Stimulated activated CD8-positive, alpha-beta memory T cell treated with anti-CD3 and anti-CD28 coated beads, Interleukin-15, amount 100 ng/mL, for 1 hour (primary cell): ENCODE results near the gene LRRFIP2.
"Not testable (repeated sequence)": the region's sequence is repeated elsewhere in the genome, so short reads cannot be mapped to it uniquely, and the experiment has no call there.

ENCODE experiments used
- DNase-seq: peaks from one replicate; pipeline ENCODE4 v3.0.0-alpha.2; 2020; ENCODE audit warnings: low read depth

Gene LRRFIP2

DNA sequence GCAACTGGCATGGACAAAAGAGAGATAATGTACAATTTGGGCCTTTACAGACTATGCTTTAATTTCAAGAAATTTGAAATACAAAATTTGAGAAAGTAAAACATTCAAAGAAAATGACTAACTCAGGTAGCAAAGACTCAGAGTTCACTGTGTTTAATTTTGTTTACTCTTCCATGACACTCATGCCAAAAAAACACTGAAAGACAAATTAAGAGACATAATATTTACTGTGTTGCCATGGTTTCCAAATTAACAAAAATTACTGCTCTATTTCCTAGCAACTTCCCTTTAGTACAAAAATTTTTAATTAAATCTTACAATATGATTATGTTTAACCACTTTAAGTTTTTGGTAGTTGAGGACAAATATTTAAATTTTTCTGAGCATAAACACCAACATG, 29.6 kb downstream of the LRRFIP2 start:
- DNase-seq = no peak

DNA sequence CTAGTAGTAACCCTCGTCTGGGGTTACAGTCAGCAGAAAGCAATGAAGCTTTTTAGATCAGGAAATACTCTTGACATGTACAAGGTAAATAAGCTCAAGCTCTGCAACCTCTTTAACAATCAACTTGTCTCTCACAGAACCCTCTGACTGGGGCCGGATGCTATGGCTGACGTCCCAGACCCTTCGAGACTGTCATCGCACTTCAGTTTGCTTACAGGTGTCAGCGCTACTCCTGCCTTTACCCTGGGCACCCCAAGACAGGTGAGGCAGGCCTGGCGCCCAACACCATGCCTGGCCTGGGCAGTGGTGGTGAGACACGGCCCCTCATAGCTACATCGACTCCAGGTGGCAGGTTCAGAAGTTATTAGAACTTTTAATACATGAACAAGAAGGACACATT, 30.6 kb downstream of the LRRFIP2 start:
- DNase-seq = no peak

DNA sequence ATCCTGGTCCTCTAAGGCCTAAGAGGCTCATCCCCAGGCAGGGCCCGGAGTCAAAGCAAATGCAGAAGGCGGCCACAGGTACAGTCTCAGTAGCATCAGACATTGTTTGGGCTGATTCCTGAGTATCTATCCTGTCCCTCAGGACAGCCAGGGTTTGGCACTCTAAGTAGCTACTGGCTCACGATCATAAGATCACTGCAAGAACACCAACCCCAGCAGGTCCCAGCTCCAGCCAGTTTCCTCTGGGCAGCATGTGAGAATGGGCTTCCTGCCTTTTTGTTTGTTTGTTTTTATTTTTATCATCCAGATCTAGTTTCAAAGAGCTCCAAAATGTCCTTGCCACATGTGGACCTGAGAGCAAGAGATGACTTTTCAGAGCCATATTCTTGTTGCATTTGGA, 32.7 kb downstream of the LRRFIP2 start:
- DNase-seq = no peak

DNA sequence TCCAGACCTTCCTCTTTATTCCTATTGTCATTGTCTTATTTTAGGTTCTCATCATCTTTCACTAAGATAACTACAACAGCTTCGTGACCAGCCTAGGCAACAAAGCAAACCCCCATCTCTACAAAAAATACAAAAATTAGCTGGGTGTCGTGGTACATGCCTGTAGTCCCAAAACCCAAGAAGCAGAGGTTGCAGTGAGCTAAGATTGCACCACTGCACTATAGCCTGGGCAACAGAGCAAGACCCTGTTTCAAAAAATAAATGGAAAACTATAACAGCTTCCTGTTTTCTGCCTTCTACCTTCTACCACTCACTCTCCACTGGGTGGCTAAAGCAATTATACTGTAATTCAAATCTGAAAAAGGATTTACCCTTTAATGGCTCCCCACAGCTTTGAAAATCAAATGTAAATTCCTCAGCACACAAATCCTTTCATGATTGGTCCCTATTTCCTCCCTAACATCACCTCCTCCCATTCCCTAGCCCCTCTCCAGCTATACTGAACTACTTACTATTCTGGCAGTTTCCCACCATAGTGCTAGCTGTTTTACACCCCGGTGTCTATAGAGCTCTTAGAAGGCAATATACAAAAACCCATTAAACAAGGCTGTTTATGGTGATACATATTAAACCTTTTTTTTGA, 33.4 kb downstream of the LRRFIP2 start:
- no peak for DNase-seq

DNA sequence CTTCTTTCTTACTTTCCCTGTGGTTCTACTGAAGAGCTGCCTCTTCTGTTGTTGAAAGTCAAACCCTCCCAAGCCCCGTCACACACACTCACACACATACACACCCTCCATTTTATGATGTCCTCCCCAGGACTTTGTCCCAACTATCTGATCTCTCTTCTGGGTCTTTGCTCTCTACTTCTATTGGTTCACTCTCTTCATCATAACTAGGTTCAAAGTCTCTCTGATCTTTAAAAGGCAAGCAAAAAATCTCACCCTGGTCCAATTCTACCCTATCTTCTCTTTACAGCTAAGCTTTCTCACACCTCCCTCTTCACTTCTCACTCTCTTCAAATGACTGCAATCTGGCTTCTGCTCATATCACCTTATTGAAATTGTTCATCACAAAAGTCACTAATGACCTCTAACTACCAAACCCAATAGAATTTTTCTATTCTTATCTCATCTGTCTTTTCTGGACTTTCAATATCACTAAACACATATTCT, 34.8 kb downstream of the LRRFIP2 start:
- no peak for DNase-seq

DNA sequence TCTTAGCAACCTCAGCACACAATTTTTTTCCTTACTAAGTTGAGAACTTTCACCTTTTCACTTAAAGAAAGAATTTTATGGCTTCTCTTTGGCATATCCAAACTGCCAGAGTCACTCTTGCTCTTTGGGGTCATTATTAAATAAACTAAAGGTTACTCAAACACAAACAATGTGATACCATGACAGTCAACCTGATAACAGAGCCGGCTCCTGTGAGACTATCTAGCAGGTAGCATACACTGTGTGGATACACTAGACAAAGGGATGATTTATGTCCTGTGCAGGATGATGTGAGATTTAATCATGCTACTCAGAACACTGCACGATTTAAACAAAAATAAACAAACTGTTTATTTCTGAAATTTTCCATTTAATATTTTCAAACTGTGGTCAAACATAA, 35.6 kb downstream of the LRRFIP2 start:
- DNase-seq = no peak

DNA sequence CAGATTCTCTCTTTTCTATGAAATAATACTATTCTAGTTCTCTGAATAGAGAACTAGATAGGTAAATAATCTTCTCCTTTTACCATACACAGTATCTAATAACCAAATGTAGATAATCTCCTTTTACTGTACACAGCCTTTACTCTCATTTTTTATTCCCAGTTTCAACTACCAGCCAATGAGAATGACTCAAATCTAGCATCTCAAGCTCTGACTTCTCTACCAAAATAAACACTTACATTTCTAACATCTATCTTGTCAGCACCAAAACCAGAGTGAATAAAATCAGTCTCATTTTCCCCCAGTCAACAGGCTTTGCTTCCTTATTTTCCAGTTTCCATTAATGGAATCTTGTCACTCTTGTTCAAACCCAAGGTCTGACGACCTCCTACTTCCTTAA, 36.9 kb downstream of the LRRFIP2 start:
- no peak for DNase-seq

DNA sequence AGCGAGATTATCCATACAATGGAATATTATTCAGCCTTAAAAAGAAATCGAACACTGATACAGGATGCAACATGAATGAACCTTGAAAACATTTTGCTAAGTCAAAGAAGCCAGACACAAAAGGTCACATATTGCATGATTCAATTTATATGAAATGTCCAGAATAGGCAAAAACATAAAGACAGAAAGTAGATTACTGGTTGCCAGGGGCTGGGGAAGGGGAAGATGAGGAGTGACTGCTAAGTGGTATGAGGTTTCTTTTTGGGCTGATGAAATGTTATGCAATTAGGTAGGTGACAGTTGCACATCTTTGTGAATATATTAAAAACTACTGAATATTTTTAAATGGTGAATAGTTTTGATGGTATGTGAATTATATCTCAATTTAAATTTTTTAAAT, 38.3 kb downstream of the LRRFIP2 start:
- DNase-seq = no peak

DNA sequence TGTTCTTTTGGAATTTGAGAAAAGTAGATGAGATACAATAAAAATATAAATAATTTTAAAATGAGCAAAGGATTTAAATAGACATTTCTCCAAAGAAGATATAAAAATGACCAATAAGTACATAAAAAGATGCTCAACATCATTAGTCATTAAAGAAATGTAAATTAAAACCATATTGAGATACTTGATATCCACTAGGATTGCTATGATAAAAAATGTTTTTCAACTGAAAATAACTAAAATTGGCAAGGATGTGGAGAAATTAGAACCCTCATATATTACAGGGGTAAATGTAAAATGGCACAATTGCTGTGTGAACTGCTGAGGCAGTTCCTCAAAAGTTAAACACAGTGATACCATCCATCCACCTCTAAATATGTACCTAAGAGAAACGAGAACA, 38.8 kb downstream of the LRRFIP2 start:
- DNase-seq = no peak

DNA sequence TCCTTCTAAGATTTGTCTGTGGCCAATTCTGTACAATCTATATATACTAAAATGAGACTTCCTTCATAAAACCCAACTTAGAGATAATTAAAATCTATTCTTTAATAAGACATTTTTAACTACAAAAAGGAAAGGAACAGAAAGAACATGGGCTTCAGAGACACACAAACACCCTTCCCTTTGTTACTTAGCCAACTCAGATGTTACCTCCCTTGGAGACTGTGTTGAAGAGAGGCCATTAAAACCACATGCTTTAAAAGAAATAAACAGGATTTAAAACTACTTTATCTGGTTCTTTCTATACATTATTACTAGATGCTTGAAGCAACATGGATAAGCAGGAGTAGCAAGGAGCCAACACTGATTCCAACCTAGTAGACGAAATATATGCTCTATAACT, 42.0 kb downstream of the LRRFIP2 start:
- no peak for DNase-seq

DNA sequence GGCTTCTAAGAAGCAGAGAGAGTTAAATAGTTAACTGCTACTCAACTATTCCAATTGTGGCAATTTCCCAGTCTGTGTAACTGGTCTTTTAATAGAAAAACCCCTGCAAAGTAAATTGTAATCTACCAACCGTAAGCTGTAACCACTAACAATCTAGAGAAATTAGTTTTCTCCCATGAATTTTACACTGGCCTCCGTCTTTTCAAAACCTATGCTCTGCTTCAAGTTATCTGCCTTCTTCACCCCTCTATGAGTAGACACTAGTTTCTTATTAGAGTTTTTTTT, 42.6 kb downstream of the LRRFIP2 start:
- no peak for DNase-seq

DNA sequence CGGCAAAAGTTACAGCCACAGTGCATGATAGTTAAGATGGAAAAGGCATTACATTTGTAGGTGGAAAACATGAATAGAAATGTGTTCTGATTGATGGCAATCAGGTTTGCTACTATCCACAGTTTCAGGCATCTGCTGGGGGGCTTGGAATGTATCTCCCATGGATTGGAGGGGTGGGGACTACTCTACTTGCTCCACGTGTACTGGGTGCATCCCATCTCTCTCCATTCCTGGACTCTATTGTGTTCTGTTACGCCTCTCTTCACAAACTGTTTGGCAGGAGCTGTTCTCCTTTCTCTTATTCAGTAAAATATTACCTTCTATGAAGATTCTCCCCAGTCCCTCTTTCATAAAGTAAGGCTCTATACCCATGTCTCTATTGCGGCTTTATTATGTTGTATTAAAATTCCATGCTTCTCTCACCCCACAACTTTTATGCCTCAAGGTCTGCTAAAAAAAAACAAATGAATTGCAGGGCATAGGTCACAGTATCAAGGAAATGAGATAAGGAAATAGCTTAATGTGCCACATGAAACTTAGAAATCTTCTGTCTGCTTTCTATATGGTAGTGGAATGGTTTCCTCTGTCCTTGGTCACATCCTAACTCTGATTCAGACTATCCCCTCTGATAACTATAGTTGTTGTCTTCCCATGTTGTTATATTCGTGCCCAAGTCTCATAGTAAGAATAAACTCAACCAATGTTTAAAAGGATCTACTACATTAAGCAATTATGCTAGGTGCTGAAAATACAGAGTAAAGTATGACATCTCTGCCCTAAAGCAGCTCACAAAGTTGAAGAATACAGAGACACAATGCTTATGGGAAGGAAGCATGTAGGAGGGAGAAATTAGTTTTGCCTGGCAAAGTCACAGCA, 43.2 kb downstream of the LRRFIP2 start:
- DNase-seq = no peak

DNA sequence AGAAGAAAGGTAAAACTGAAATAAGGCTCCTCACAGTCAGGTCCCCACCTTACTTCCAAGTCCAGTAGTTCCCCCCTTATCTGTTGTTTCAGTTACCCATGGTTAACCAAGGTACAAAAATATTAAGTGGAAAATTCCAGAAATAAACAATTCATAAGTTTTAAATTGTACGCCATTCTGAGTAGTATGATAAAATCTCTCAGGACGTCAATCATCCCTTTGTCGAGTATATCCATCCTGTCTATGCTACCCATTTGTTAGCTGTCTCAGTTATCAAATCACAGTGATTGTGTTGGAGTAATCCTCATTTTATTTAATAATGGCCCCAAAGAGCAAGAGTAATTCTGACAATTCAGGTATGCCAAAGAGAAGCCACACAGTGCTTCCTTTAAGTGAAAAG, 43.9 kb downstream of the LRRFIP2 start:
- no peak for DNase-seq

DNA sequence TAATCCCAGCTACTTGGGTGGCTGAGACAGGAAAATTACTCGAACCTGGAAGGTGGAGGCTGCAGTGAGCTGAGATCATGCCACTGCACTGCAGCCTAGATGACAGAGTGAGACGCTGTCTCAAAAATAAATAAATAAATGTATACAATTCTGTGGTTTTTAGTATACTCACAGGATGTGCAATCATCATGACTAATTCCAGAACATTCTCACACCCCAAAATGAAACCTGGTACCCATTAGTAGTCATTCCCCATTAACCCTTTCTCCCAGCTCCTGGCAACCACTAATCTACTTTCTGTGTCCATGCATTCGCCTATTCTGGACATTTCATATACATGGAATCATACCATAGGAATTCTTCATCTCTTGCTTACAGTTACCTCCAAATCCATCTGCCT, 44.5 kb downstream of the LRRFIP2 start:
- DNase-seq = no peak

DNA sequence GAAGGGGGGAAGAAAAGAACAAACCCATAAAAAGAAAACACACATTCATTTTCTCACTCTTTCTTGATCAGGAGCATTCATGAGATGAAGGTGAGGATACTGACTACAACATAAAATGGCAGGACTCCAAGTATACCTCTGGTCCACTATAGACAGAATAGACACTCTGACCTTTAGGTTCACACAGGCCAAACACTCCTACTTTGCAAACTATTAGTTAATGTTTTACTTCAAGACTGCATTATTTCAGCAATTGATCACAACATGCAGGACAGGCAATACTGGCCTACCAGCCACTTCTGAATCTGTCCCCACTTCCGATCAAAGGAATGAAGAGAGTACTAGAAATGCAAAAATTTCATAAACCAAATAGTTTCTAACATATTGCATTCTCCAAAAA, 47.0 kb downstream of the LRRFIP2 start:
- DNase-seq = no peak

DNA sequence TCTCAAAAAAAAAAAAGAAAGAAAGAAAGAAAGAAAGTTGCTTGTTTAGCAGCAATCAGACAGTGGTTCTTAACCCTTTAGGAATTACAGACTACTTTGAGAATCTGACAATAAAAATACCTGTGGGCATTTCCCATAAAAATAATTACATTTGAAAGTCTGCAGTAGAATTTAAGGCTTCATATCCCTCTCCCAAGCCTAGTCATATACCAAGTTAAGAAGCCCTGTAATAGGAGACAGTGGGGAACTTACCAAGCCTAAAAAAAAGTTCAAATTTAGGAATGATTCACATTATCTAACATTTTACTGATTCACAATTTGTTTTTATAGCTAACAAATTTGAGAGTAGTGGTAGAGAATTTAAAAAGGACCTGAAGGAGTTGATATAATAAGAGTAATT, 47.5 kb downstream of the LRRFIP2 start:
- DNase-seq = no peak

DNA sequence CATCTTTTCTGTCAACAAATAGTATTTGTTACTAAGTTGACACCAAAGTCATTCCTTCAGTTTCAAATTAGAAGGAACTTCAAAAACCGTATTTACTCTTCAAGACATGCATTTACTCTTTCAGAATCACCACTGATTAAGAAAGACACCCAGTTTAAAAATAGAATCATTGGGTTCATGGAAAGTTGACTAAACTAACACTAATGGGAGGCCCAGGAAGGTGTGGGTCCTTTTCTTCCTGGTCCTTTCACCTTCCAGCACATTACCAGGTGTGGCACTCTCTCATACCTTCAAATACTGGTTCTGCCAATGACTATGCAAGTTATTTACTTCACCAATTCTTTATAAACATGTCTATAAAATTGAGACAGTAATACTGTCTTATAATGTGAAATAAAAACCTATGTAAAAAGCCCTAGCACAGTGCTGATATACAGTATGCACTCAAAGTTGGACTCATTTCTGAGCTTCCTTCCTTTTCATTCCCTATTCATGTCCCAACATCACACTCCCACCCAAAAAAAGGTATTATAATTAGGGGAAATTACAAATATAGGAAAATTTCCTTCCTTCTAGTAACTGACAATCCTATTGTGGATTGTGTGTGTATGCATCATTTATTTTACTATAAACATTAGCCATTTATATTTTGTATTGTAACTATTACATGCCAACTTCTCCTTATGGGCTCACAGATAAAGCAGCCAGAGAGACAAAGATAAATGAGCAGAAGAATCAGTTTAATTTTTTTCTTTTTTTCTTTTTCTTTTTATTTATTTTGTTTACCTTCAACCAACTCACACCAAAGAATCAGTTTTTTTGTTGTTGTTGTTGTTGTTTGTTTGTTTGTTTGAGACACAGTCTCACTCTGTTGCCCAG, 48.9 kb downstream of the LRRFIP2 start:
- DNase-seq = no peak

DNA sequence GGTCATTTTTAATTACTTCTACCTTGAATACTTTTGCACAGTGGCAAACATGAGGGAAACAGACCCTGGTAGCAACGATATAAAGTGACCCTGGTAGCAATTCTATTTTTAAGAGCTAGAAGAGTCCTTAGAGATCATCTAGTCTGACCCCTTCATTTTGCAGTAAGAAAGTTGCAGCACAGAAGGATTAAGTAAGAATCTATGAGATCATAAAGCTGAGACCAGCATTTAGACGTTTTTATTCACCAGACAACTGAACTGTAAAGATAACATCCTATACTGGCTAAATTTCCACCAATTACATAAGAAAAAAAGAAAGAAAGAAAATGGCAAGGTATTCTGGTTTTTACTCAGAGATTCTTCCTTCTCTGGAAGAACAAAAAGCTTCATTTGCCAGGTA, 49.9 kb downstream of the LRRFIP2 start:
- no peak for DNase-seq

DNA sequence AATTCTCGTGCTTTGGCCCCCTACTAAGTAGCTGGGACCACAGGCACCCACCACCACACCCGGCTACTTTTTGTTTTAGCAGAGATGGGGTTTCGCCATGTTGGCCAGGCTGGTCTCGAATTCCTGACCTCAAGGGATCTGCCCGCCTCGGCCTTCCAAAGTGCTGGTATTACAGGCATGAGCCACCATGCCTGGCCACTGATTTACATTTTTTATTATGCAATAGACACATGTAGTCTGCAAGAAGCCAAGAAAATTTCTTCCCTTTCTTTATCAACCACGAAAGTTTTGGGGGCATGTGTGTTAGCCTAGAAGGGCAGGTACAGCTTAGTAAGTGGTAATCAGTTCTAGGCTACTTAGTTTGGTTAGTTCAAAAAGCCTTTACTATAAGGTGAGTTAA, 51.1 kb downstream of the LRRFIP2 start:
- no peak for DNase-seq

DNA sequence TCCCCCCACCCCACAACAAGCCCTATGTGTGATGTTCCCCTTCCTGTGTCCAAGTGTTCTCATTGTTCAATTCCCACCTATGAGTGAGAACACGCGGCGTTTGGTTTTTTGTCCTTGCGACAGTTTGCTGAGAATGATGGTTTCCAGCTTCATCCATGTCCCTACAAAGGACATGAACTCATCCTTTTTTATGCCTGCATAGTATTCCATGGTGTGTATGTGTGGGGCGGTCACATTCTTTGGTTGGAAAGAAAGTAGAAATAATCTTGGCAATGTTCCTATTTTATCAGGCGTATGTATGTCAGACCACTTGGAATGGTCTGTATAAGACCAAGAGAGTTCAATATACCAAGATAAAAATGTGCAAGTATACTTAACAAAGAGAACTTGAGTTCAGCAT, 52.3 kb downstream of the LRRFIP2 start:
- DNase-seq = not testable (repeated sequence)

DNA sequence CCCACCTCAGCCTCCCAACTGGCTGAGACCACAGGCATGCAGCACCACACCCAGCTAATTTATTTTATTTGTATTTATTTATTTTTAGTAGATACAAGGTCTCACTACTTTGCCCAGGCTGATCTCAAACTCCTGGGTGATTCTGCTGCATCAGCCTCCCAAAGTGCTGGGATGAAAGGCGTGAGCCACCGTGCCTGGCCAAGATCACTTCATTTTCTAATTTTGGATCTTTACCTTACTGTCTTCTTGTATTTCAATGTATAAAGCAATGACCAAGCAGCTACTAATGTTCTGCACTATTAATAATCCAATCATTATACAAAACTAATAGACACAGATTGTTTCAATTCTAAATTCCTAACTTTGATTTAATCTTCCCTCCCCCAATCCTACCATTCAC, 56.2 kb downstream of the LRRFIP2 start:
- DNase-seq = no peak

DNA sequence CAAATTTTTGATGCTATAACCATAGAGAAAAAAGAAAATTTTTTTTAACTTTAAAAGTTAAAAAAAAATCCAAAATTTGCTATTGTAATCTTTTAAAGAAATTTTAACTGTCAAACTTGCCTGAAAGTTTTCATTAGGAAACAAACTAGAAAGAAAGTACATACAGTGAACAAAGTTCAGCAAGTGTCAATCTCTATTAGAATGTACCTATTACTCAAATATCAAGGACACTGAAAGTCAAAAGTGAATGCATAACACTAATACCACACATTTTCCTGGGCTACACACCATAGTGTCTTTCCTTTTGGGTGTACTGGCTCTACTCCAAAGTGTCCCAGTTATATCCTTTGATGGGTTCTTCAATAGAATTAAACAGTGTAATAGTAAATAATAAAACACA, 56.8 kb downstream of the LRRFIP2 start:
- DNase-seq = no peak

DNA sequence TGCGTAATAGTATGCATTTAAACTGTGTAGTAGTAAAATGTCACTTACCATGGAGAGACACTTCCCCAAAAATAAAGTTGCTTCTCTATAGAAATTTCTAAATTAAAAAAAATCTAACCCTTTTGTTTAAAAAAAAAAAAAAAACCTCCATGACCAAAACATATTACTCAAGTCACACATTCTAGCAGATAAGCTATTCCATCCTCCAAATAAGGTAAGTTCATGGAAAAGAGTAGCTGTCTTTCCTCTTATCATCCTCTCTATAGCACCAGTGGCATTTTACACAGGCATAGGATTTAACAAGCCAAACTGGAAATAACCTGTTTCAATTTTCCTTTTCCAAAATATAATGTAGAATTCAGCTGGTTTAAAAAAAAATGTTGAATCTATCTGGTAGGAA, 57.4 kb downstream of the LRRFIP2 start:
- DNase-seq = no peak
